ENCODE results near the gene ADD1. TPM values are rescaled to one million over a fixed set of nuclear protein-coding genes. Genes with fewer than 3 reads are reported as not detected.

The ADD1 gene
- polyA plus RNA-seq, 3 donors, result 76.1 to 122 (median 103) TPM

DNA sequence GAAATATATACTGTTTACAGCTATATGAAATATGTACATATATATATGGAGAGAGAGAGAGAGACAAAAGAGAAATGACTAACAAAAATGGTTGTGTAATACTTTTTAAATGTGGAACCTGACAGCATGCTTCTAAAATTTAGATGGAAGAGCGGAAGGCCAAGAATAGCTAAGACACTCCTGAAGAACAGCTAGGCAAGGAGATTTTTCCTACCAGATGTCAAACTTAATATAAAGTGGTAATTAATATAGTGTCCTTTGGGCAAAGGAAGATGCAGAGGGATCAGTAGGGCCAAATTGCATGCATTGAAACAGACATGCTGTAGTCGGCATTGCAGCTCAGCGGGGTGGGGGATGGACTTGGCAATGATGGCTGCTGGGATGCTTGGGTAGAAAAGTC is 45.2 kb downstream of the ADD1 start:
- no peak overlapping the region for H3K9ac ChIP-seq (ENCODE audit: insufficient read depth, low read length, poor library complexity, severe bottlenecking)
- TF ChIP-seq, protein P1, sequence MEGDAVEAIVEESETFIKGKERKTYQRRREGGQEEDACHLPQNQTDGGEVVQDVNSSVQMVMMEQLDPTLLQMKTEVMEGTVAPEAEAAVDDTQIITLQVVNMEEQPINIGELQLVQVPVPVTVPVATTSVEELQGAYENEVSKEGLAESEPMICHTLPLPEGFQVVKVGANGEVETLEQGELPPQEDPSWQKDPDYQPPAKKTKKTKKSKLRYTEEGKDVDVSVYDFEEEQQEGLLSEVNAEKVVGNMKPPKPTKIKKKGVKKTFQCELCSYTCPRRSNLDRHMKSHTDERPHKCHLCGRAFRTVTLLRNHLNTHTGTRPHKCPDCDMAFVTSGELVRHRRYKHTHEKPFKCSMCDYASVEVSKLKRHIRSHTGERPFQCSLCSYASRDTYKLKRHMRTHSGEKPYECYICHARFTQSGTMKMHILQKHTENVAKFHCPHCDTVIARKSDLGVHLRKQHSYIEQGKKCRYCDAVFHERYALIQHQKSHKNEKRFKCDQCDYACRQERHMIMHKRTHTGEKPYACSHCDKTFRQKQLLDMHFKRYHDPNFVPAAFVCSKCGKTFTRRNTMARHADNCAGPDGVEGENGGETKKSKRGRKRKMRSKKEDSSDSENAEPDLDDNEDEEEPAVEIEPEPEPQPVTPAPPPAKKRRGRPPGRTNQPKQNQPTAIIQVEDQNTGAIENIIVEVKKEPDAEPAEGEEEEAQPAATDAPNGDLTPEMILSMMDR (IDR thresholded peaks at IDR 0.05), result no peak
- intact Hi-C loops (cut with micrococcal nuclease), result no loop called here
- no peak overlapping the region for H3K4me3 ChIP-seq (replicated peaks in 1 of 3; ENCODE audit: low read depth in 2 of 3, low read length in 3 of 3)
- no CpG with 5 or more reads among the region's 3 CpGs for WGBS (ENCODE audit: insufficient coverage)
- Mint-ChIP-seq H3K4me3 (no peak overlapping the region), H3K27me3 (ENCODE audit: low read depth in 3 of 3) (peaks cover 0 to 1% (median 0%) of the 10 kb centered on the region in 3 donors), H3K36me3 (peaks cover 50 to 63% of the 10 kb centered on the region in 2 donors), H3K27ac (peak overlapping the region in 6 of 7 donors; percentile 22 to 84 (median 74)), H3K4me1 (peaks cover 13% of the 10 kb centered on the region), H3K9me3 (no peaks in the 10 kb centered on the region)
- H3K4me2 ChIP-seq (replicated peaks; ENCODE audit: extremely low read depth, low read length, poor library complexity, severe bottlenecking), result no peak overlapping the region
- no peaks in the 10 kb centered on the region for H3K27me3 ChIP-seq (ENCODE audit: control insufficient read depth in 2 of 2, insufficient read depth in 2 of 2, low read length in 2 of 2)
- no peak overlapping the region for H3K27ac ChIP-seq (ENCODE audit: low read depth in 1 of 2, low read length in 2 of 2)
- peaks cover 8 to 9% of the 10 kb centered on the region in 2 donors for H3K4me1 ChIP-seq (ENCODE audit: control insufficient read depth in 1 of 2, insufficient read depth in 2 of 2, low read length in 2 of 2)
- H2AFZ ChIP-seq (ENCODE audit: insufficient read depth, low read depth, low read length, poor library complexity, severe bottlenecking), result no peak overlapping the region
- H3K36me3 ChIP-seq (replicated peaks in 1 of 2; ENCODE audit: control insufficient read depth in 1 of 2, insufficient read depth in 2 of 2, low read length in 2 of 2), result peaks cover 50 to 85% of the 10 kb centered on the region in 2 donors
- H4K20me1 ChIP-seq (ENCODE audit: insufficient read depth, low read length), result peaks cover 58% of the 10 kb centered on the region
- peak in 2 of 3 donors; percentile 25 to 35 for DNase-seq
- H3K9me3 ChIP-seq (replicated peaks in 1 of 2; ENCODE audit: control insufficient read depth in 1 of 2, insufficient read depth in 1 of 2, low read length in 2 of 2), result no peaks in the 10 kb centered on the region
- H3K79me2 ChIP-seq (ENCODE audit: insufficient read depth, low read length), result peaks cover 14% of the 10 kb centered on the region

- no peaks in the 10 kb centered on the region for H3K9me3 Mint-ChIP-seq
- H3K36me3 ChIP-seq (replicated peaks in 1 of 2; ENCODE audit: control insufficient read depth in 1 of 2, insufficient read depth in 2 of 2, low read length in 2 of 2), result peaks cover 50 to 85% of the 10 kb centered on the region in 2 donors
Observed at GRCh38 chr4:2891294-2891693, 47.6 kb downstream of the ADD1 start.

More at GRCh38 chr4:2891294-2891693, 47.6 kb downstream of the ADD1 start:
- Mint-ChIP-seq H3K27me3 (ENCODE audit: low read depth in 3 of 3) (peaks cover 0 to 1% (median 0%) of the 10 kb centered on the region in 3 donors), H3K4me3 (no peak overlapping the region), H3K27ac (peak overlapping the region in 2 of 7 donors; percentile 25 to 39), H3K4me1 (peaks cover 13% of the 10 kb centered on the region), H3K36me3 (peaks cover 49 to 64% of the 10 kb centered on the region in 2 donors)
- Histone ChIP-seq H4K20me1 (ENCODE audit: insufficient read depth, low read length) (peaks cover 53% of the 10 kb centered on the region), H3K27me3 (ENCODE audit: control insufficient read depth in 2 of 2, insufficient read depth in 2 of 2, low read length in 2 of 2) (no peaks in the 10 kb centered on the region), H3K9ac (ENCODE audit: insufficient read depth, low read length, poor library complexity, severe bottlenecking) (no peak overlapping the region), H2AFZ (ENCODE audit: insufficient read depth, low read depth, low read length, poor library complexity, severe bottlenecking) (no peak overlapping the region), H3K4me1 (ENCODE audit: control insufficient read depth in 1 of 2, insufficient read depth in 2 of 2, low read length in 2 of 2) (peaks cover 8 to 9% of the 10 kb centered on the region in 2 donors), H3K9me3 (replicated peaks in 1 of 2; ENCODE audit: control insufficient read depth in 1 of 2, insufficient read depth in 1 of 2, low read length in 2 of 2) (no peaks in the 10 kb centered on the region), H3K79me2 (ENCODE audit: insufficient read depth, low read length) (peaks cover 10% of the 10 kb centered on the region), H3K27ac (ENCODE audit: low read depth in 1 of 2, low read length in 2 of 2) (no peak overlapping the region), H3K4me2 (replicated peaks; ENCODE audit: extremely low read depth, low read length, poor library complexity, severe bottlenecking) (no peak overlapping the region), H3K4me3 (replicated peaks in 1 of 3; ENCODE audit: low read depth in 2 of 3, low read length in 3 of 3) (no peak overlapping the region)
- intact Hi-C loops (cut with micrococcal nuclease), result no loop called here
- DNase-seq, result no peak
- TF ChIP-seq, protein P1 (IDR thresholded peaks at IDR 0.05), result no peak
- 97% methylated on average over 3 of the region's 5 CpGs for WGBS (ENCODE audit: insufficient coverage)
